ENCODE data around the gene MYRFL.

The MYRFL gene

GRCh38 chr12:69969011-69969410 is 144.0 kb downstream of the MYRFL start:
- no peaks in the 10 kb centered on the region for H3K79me1 ChIP-seq (ENCODE audit: low read depth, low read length)
- H2BK120ac ChIP-seq (ENCODE audit: low read depth, low read length), result no peak overlapping the region
- H4K91ac ChIP-seq (ENCODE audit: low read depth, low read length, poor library complexity), result no peak overlapping the region
- H3K4ac ChIP-seq (ENCODE audit: low read length), result no peak overlapping the region
- no peak overlapping the region for H2AK5ac ChIP-seq (ENCODE audit: low read depth, low read length)
- WGBS, 2 donors (ENCODE audit: extremely low coverage in 2 of 2, insufficient read length in 2 of 2, insufficient replicate concordance in 1 of 2), result no CpG with 5 or more reads among the region's 3 CpGs
- no peaks in the 10 kb centered on the region for H3K27me3 ChIP-seq (ENCODE audit: control insufficient read depth in 3 of 3, insufficient read depth in 3 of 3, low read depth in 1 of 3, low read length in 3 of 3)
- H2BK12ac ChIP-seq (ENCODE audit: low read length), result no peak overlapping the region
- no peak overlapping the region for H3K4me3 ChIP-seq (ENCODE audit: low read length in 2 of 2)
- no peak overlapping the region for H3K18ac ChIP-seq (ENCODE audit: low read length)
- no peaks in the 10 kb centered on the region for H3K4me1 ChIP-seq (ENCODE audit: control insufficient read depth in 2 of 2, insufficient read depth in 1 of 2, low read depth in 1 of 2, low read length in 2 of 2)
- no peak overlapping the region for H3K14ac ChIP-seq (ENCODE audit: low read length)
- no peak overlapping the region for H2BK5ac ChIP-seq (ENCODE audit: low read length)
- H3K36me3 ChIP-seq (replicated peaks in 1 of 2; ENCODE audit: control insufficient read depth in 2 of 2, insufficient read depth in 2 of 2, low read length in 2 of 2), result no peaks in the 10 kb centered on the region
- DNase-seq (ENCODE audit: low spot score), result no peak
- no peak overlapping the region for H4K8ac ChIP-seq (ENCODE audit: low read depth, low read length)
- H2AFZ ChIP-seq (ENCODE audit: low read length), result no peak overlapping the region
- no peaks in the 10 kb centered on the region for H3K9me3 ChIP-seq (replicated peaks in 1 of 2; ENCODE audit: control insufficient read depth in 2 of 2, insufficient read depth in 1 of 2, low read depth in 1 of 2, low read length in 2 of 2)
- no peak overlapping the region for H3K27ac ChIP-seq (replicated peaks; ENCODE audit: low read length)
- H3K4me2 ChIP-seq (ENCODE audit: insufficient read depth, low read length, poor library complexity, severe bottlenecking), result no peak overlapping the region
- no peak overlapping the region for H3K9ac ChIP-seq (ENCODE audit: low read depth, low read length, poor library complexity)
- no peak overlapping the region for H3K23ac ChIP-seq (ENCODE audit: low read depth, low read length, poor library complexity)
- no peak overlapping the region for H2BK15ac ChIP-seq (ENCODE audit: low read length)

- no peak overlapping the region for H3K4ac ChIP-seq (ENCODE audit: low read length)
- H2AK5ac ChIP-seq (ENCODE audit: low read depth, low read length), result no peak overlapping the region
- no peak overlapping the region for H2BK12ac ChIP-seq (ENCODE audit: low read length)
- H3K4me2 ChIP-seq (ENCODE audit: insufficient read depth, low read length, poor library complexity, severe bottlenecking), result no peak overlapping the region
- H3K36me3 ChIP-seq (replicated peaks in 1 of 2; ENCODE audit: control insufficient read depth in 2 of 2, insufficient read depth in 2 of 2, low read length in 2 of 2), result no peaks in the 10 kb centered on the region
- H3K23ac ChIP-seq (ENCODE audit: low read depth, low read length, poor library complexity), result no peak overlapping the region
- no peak overlapping the region for H3K4me3 ChIP-seq (ENCODE audit: low read length in 2 of 2)
- no peaks in the 10 kb centered on the region for H3K27me3 ChIP-seq (ENCODE audit: control insufficient read depth in 3 of 3, insufficient read depth in 3 of 3, low read depth in 1 of 3, low read length in 3 of 3)
- no CpG with 5 or more reads among the region's 7 CpGs for WGBS, 2 donors (ENCODE audit: extremely low coverage in 2 of 2, insufficient read length in 2 of 2, insufficient replicate concordance in 1 of 2)
- H4K91ac ChIP-seq (ENCODE audit: low read depth, low read length, poor library complexity), result no peak overlapping the region
- no peak overlapping the region for H4K8ac ChIP-seq (ENCODE audit: low read depth, low read length)
- H3K9me3 ChIP-seq (replicated peaks in 1 of 2; ENCODE audit: control insufficient read depth in 2 of 2, insufficient read depth in 1 of 2, low read depth in 1 of 2, low read length in 2 of 2), result no peaks in the 10 kb centered on the region
- no peaks in the 10 kb centered on the region for H3K4me1 ChIP-seq (ENCODE audit: control insufficient read depth in 2 of 2, insufficient read depth in 1 of 2, low read depth in 1 of 2, low read length in 2 of 2)
- H2BK5ac ChIP-seq (ENCODE audit: low read length), result no peak overlapping the region
- H3K18ac ChIP-seq (ENCODE audit: low read length), result no peak overlapping the region
- no peak overlapping the region for H2BK120ac ChIP-seq (ENCODE audit: low read depth, low read length)
- H2AFZ ChIP-seq (ENCODE audit: low read length), result no peak overlapping the region
- no peaks in the 10 kb centered on the region for H3K79me1 ChIP-seq (ENCODE audit: low read depth, low read length)
- no peak for DNase-seq (ENCODE audit: low spot score)
- no peak overlapping the region for H3K27ac ChIP-seq (replicated peaks; ENCODE audit: low read length)
- H3K9ac ChIP-seq (ENCODE audit: low read depth, low read length, poor library complexity), result no peak overlapping the region
- no peak overlapping the region for H2BK15ac ChIP-seq (ENCODE audit: low read length)
- H3K14ac ChIP-seq (ENCODE audit: low read length), result no peak overlapping the region
These were observed 147.1 kb downstream of the MYRFL start for GRCh38 chr12:69972136-69972535.

- no peaks in the 10 kb centered on the region for H3K79me1 ChIP-seq (ENCODE audit: low read depth, low read length)
- H3K27ac ChIP-seq (replicated peaks; ENCODE audit: low read length), result no peak overlapping the region
- no peak for DNase-seq (ENCODE audit: low spot score)
- H4K91ac ChIP-seq (ENCODE audit: low read depth, low read length, poor library complexity), result no peak overlapping the region
- H3K4me3 ChIP-seq (ENCODE audit: low read length in 2 of 2), result no peak overlapping the region
- peak overlapping the region; percentile 78 for H2AFZ ChIP-seq (ENCODE audit: low read length)
- no peaks in the 10 kb centered on the region for H3K4me1 ChIP-seq (ENCODE audit: control insufficient read depth in 2 of 2, insufficient read depth in 1 of 2, low read depth in 1 of 2, low read length in 2 of 2)
- H2BK5ac ChIP-seq (ENCODE audit: low read length), result no peak overlapping the region
- no peak overlapping the region for H2AK5ac ChIP-seq (ENCODE audit: low read depth, low read length)
- no peak overlapping the region for H3K4me2 ChIP-seq (ENCODE audit: insufficient read depth, low read length, poor library complexity, severe bottlenecking)
- H2BK15ac ChIP-seq (ENCODE audit: low read length), result no peak overlapping the region
- WGBS, 2 donors (ENCODE audit: extremely low coverage in 2 of 2, insufficient read length in 2 of 2, insufficient replicate concordance in 1 of 2), result no CpG with 5 or more reads among the region's 6 CpGs
- H3K4ac ChIP-seq (ENCODE audit: low read length), result no peak overlapping the region
- no peak overlapping the region for H3K14ac ChIP-seq (ENCODE audit: low read length)
- H3K36me3 ChIP-seq (replicated peaks in 1 of 2; ENCODE audit: control insufficient read depth in 2 of 2, insufficient read depth in 2 of 2, low read length in 2 of 2), result no peaks in the 10 kb centered on the region
- H3K9me3 ChIP-seq (replicated peaks in 1 of 2; ENCODE audit: control insufficient read depth in 2 of 2, insufficient read depth in 1 of 2, low read depth in 1 of 2, low read length in 2 of 2), result no peaks in the 10 kb centered on the region
- H3K18ac ChIP-seq (ENCODE audit: low read length), result no peak overlapping the region
- no peak overlapping the region for H3K9ac ChIP-seq (ENCODE audit: low read depth, low read length, poor library complexity)
- no peak overlapping the region for H2BK12ac ChIP-seq (ENCODE audit: low read length)
- no peaks in the 10 kb centered on the region for H3K27me3 ChIP-seq (ENCODE audit: control insufficient read depth in 3 of 3, insufficient read depth in 3 of 3, low read depth in 1 of 3, low read length in 3 of 3)
- H3K23ac ChIP-seq (ENCODE audit: low read depth, low read length, poor library complexity), result no peak overlapping the region
- H4K8ac ChIP-seq (ENCODE audit: low read depth, low read length), result no peak overlapping the region
- no peak overlapping the region for H2BK120ac ChIP-seq (ENCODE audit: low read depth, low read length)
These were observed 153.0 kb downstream of the MYRFL start for GRCh38 chr12:69978020-69978419.

- Histone ChIP-seq H3K23ac (ENCODE audit: low read depth, low read length, poor library complexity) (no peak overlapping the region), H2BK12ac (ENCODE audit: low read length) (no peak overlapping the region), H3K36me3 (replicated peaks in 1 of 2; ENCODE audit: control insufficient read depth in 2 of 2, insufficient read depth in 2 of 2, low read length in 2 of 2) (no peaks in the 10 kb centered on the region), H3K18ac (ENCODE audit: low read length) (no peak overlapping the region), H3K4ac (ENCODE audit: low read length) (no peak overlapping the region), H3K4me1 (ENCODE audit: control insufficient read depth in 2 of 2, insufficient read depth in 1 of 2, low read depth in 1 of 2, low read length in 2 of 2) (no peaks in the 10 kb centered on the region), H4K91ac (ENCODE audit: low read depth, low read length, poor library complexity) (no peak overlapping the region), H2BK5ac (ENCODE audit: low read length) (no peak overlapping the region), H2BK120ac (ENCODE audit: low read depth, low read length) (no peak overlapping the region), H3K9me3 (replicated peaks in 1 of 2; ENCODE audit: control insufficient read depth in 2 of 2, insufficient read depth in 1 of 2, low read depth in 1 of 2, low read length in 2 of 2) (no peaks in the 10 kb centered on the region), H4K8ac (ENCODE audit: low read depth, low read length) (no peak overlapping the region), H2AFZ (ENCODE audit: low read length) (no peak overlapping the region), H3K14ac (ENCODE audit: low read length) (no peak overlapping the region), H3K4me2 (ENCODE audit: insufficient read depth, low read length, poor library complexity, severe bottlenecking) (no peak overlapping the region), H3K79me1 (ENCODE audit: low read depth, low read length) (peaks cover 2% of the 10 kb centered on the region), H2AK5ac (ENCODE audit: low read depth, low read length) (no peak overlapping the region), H3K9ac (ENCODE audit: low read depth, low read length, poor library complexity) (no peak overlapping the region), H3K4me3 (ENCODE audit: low read length in 2 of 2) (no peak overlapping the region), H3K27ac (replicated peaks; ENCODE audit: low read length) (no peak overlapping the region), H2BK15ac (ENCODE audit: low read length) (no peak overlapping the region), H3K27me3 (ENCODE audit: control insufficient read depth in 3 of 3, insufficient read depth in 3 of 3, low read depth in 1 of 3, low read length in 3 of 3) (no peaks in the 10 kb centered on the region)
- no CpG with 5 or more reads among the region's 5 CpGs for WGBS, 2 donors (ENCODE audit: extremely low coverage in 2 of 2, insufficient read length in 2 of 2, insufficient replicate concordance in 1 of 2)
- DNase-seq (ENCODE audit: low spot score), result no peak
These were observed 157.0 kb downstream of the MYRFL start for GRCh38 chr12:69981881-69982475.
